NCI-H446 treated with DMSO at 0.1 percent for 48 hours (cell line): ENCODE results near the gene ENOX2.

Source experiments
- DNase-seq: peaks from one replicate; lab custom pipeline; 2025; lab: John Stamatoyannopoulos, UW

Gene ENOX2

GRCh38 chrX:130879869-130880268 is 23.1 kb downstream of the ENOX2 start:
- DNase-seq = no peak

- DNase-seq = peak; percentile 52
Observed at GRCh38 chrX:130878350-130879341, 24.4 kb downstream of the ENOX2 start.

- DNase-seq = peak; percentile 44
Observed at GRCh38 chrX:130877892-130878341, 25.1 kb downstream of the ENOX2 start.

GRCh38 chrX:130876226-130876625 is 26.8 kb downstream of the ENOX2 start:
- no peak for DNase-seq

- no peak for DNase-seq
Observed at GRCh38 chrX:130874751-130875150, 28.3 kb downstream of the ENOX2 start.

- DNase-seq = no peak
Observed at GRCh38 chrX:130869239-130869638, 33.8 kb downstream of the ENOX2 start.

GRCh38 chrX:130861462-130861861 is 41.5 kb downstream of the ENOX2 start:
- no peak for DNase-seq

- DNase-seq = no peak
Observed at GRCh38 chrX:130857207-130857606, 45.8 kb downstream of the ENOX2 start.

- peak; percentile 79 for DNase-seq
Observed at GRCh38 chrX:130851569-130851968, 51.4 kb downstream of the ENOX2 start.

GRCh38 chrX:130848763-130849162 is 54.2 kb downstream of the ENOX2 start:
- DNase-seq = no peak

GRCh38 chrX:130846746-130847145 is 56.3 kb downstream of the ENOX2 start:
- DNase-seq = no peak

- no peak for DNase-seq
Observed at GRCh38 chrX:130841776-130842175, 61.2 kb downstream of the ENOX2 start.

- DNase-seq = no peak
Observed at GRCh38 chrX:130840345-130840744, 62.7 kb downstream of the ENOX2 start.

- DNase-seq = no peak
Observed at GRCh38 chrX:130836447-130836846, 66.6 kb downstream of the ENOX2 start.

GRCh38 chrX:130834830-130835229 is 68.2 kb downstream of the ENOX2 start:
- DNase-seq = no peak

GRCh38 chrX:130834149-130834548 is 68.9 kb downstream of the ENOX2 start:
- no peak for DNase-seq

GRCh38 chrX:130831347-130831722 is 71.7 kb downstream of the ENOX2 start:
- no peak for DNase-seq

- DNase-seq = no peak
Observed at GRCh38 chrX:130830599-130831346, 72.2 kb downstream of the ENOX2 start.

- no peak for DNase-seq
Observed at GRCh38 chrX:130829526-130830515, 73.2 kb downstream of the ENOX2 start.

- DNase-seq = no peak
Observed at GRCh38 chrX:130828641-130829040, 74.4 kb downstream of the ENOX2 start.

- DNase-seq = no peak
Observed at GRCh38 chrX:130827648-130828047, 75.4 kb downstream of the ENOX2 start.

GRCh38 chrX:130826249-130826648 is 76.8 kb downstream of the ENOX2 start:
- no peak for DNase-seq
